Measurements from ENCODE around the gene DHH. TPM values are rescaled to one million over a fixed set of nuclear protein-coding genes. Genes with fewer than 3 reads are reported as not detected.

The DHH gene
- total and polyA plus RNA-seq, 9 of the 15 experiments (the other 6 are each of a cell fraction or from before 2014, with no cell fraction given): 0.07 to 2.6 (median 0.54) TPM

GRCh38 chr12:49121047-49121696 lies 26.6 kb upstream of the DHH start (continued):
- no peak for TF ChIP-seq SIN3A (IDR thresholded peaks at IDR 0.05; ENCODE audit: borderline replicate concordance in 2 of 2, control insufficient read depth in 1 of 2, low read depth in 2 of 2, low read length in 2 of 2)
- peak; percentile 66; the same call in 1 of the 2 replicates for TF ChIP-seq HDAC2 (IDR thresholded peaks at IDR 0.05)
- peak; percentile 59 for TF ChIP-seq ETV1 (tag; conservative IDR thresholded peaks at IDR 0.05; ENCODE audit: low read depth)
- no peak for TF ChIP-seq EWSR1 (IDR thresholded peaks at IDR 0.05; ENCODE audit: borderline replicate concordance, low read depth, partially characterized antibody)
- no peak for TF ChIP-seq MCM2 (IDR thresholded peaks at IDR 0.05; ENCODE audit: low read depth)
- TF ChIP-seq NR2C2 (CRISPR knock-in tag; IDR thresholded peaks at IDR 0.05): no peak
- peak; percentile 89 for TF ChIP-seq NR2C2 (tag; IDR thresholded peaks at IDR 0.05)
- TF ChIP-seq JUND (IDR thresholded peaks at IDR 0.05; ENCODE audit: borderline replicate concordance, low read depth, low read length): no peak
- peak; percentile 46; the same call in 1 of the 3 replicates for TF ChIP-seq JUND (tag; IDR thresholded peaks at IDR 0.05; ENCODE audit: borderline replicate concordance, low read depth, low read length)
- no peak for TF ChIP-seq FOXP1 (CRISPR knock-in tag; IDR thresholded peaks at IDR 0.05)
- TF ChIP-seq HDAC1 (IDR thresholded peaks at IDR 0.05): peak in 1 of 2 experiments; percentile 61; a peak in 1 of 4 replicates
- peak; percentile 6; the same call in 1 of the 2 replicates for TF ChIP-seq SPI1 (IDR thresholded peaks at IDR 0.05; ENCODE audit: borderline replicate concordance, low read depth, low read length)
- TF ChIP-seq SMAD1 (IDR thresholded peaks at IDR 0.05; ENCODE audit: low read depth, low read length, partially characterized antibody): no peak
- no peak for TF ChIP-seq RBM17 (IDR thresholded peaks at IDR 0.05; ENCODE audit: borderline replicate concordance, low read depth, low read length)
- no peak for TF ChIP-seq NR3C1 (CRISPR knock-in tag; IDR thresholded peaks at IDR 0.05)
- TF ChIP-seq RBM39 (optimal IDR thresholded peaks at IDR 0.05; ENCODE audit: low read depth, low read length): no peak
- TF ChIP-seq ADNP (tag; IDR thresholded peaks at IDR 0.05): no peak
- TF ChIP-seq NR2C1 (IDR thresholded peaks at IDR 0.05): peak; percentile 72
- TF ChIP-seq NR2C1 (tag; IDR thresholded peaks at IDR 0.05): peak; percentile 88
- TF ChIP-seq E2F8 (IDR thresholded peaks at IDR 0.05; ENCODE audit: low read depth, partially characterized antibody): no peak
- TF ChIP-seq PKNOX1 (IDR thresholded peaks at IDR 0.05): peak; percentile 22; the same call in 1 of the 2 replicates
- TF ChIP-seq ZBTB49 (CRISPR knock-in tag; IDR thresholded peaks at IDR 0.05; ENCODE audit: borderline replicate concordance): no peak
- 0 out of 2 replicates have a peak, but pooled peaks have one; percentile 28 for TF ChIP-seq PHF21A (IDR thresholded peaks at IDR 0.05; ENCODE audit: borderline replicate concordance, low read depth)
